VCaP (cell line): ENCODE data around the gene CSNK1G1.
"Not testable (repeated sequence)": the region's sequence is repeated elsewhere in the genome, so short reads cannot be mapped to it uniquely, and the experiment has no call there.

ENCODE experiments used
- H3K27ac ChIP-seq: fragments of 450-650 bp; 2 replicates; pipeline ENCODE4 v1.5.1; 2017
- CTCF ChIP-seq: fragments of 450-650 bp; conservative IDR thresholded peaks from 2 replicates; pipeline ENCODE4 v1.5.1; 2017; ENCODE audit warnings: mild to moderate bottlenecking, moderate library complexity

CSNK1G1 gene

DNA sequence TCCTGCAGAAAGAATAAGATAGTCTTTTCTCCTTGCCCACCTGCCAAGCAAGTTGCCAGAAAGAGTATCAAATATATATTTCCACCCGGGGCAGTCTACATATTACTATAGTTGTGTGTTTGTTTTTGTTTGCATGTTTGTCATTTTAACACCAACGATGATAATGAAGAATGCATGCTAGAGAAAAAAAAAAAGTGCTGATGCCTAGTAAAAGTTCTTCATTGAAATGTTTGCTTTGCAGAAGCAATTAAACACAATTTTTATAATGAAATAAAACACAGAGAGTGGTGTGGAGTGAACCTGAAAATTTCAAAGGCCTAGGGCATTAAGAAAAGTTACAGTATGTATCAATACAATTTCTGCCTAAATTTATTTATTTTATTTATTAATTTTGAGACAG lies 27.8 kb upstream of the CSNK1G1 start:
- no peak for TF ChIP-seq CTCF

GRCh38 chr15:64381000-64381751 lies 25.2 kb upstream of the CSNK1G1 start, which contains the start of gene PCLAF:
TSS of gene PCLAF (minus strand) at chr15:64381441. CDS start at chr15:64381371, 70 bp downstream.
- TF ChIP-seq CTCF, result no peak
- H3K27ac ChIP-seq, result peak within 1 kb of the TSS; percentile 58; the same call in 1 of the 2 replicates

More for the DNA sequence above, 27.8 kb upstream of the CSNK1G1 start:
- H3K27ac ChIP-seq, result no peak overlapping the region

DNA sequence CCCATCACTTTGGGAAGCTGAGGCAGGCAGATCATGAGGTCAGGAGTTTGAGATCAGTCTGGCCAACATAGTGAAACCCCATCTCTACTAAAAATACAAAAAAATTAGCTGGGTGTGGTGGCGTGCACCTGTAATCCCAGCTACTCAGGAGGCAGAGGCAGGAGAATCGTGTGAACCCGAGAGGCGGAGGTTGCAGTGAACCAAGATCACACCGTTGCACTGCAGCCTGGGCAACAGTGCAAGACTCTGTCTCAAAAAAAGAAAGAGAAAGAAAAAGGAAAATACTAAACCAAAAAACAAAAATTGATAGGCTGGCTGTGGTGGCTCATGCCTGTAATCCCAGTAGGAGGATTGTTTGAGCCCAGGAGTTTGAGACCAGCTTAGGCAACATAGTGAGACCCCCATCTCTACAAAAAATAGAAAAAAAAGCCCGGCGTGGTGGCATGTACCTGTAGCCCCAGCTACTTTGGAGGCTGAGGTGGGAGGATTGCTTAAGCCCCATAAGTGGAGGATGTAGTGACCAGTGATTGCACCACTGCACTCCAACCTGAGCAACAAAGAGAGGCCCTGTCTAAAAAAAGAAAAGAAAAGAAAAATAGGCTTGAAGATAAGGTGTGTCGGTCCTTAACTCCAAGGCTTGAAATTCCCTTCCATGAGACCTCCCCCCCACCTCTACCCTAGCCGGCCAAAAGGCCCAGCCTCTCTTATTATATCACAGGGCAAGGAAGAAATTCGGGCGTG lies 24.3 kb upstream of the CSNK1G1 start:
- peak overlapping the region; percentile 58; the same call in 1 of the 2 replicates for H3K27ac ChIP-seq

GRCh38 chr15:64379216-64379960 lies 23.4 kb upstream of the CSNK1G1 start:
- TF ChIP-seq CTCF, result no peak
- H3K27ac ChIP-seq, result no peak overlapping the region

GRCh38 chr15:64373360-64373759 lies 17.4 kb upstream of the CSNK1G1 start:
- no peak for TF ChIP-seq CTCF
- no peak overlapping the region for H3K27ac ChIP-seq

DNA sequence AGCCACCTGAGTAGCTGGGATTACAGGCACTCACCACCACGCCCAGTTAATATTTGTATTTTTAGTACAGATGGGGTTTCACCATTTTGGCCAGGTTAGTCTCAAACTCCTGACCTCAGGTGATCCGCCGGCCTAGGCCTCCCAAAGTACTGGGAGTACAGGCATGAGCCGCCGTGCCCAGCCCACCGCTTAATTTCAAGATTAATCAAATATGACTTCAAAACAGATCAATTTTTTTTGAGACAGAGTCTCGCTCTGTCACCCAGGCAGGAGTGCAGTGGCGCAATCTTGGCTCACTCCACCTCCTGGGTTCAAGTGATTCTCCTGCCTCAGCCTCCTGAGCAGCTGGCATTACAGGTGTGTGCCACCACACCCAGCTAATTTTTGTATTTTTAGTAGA lies 15.4 kb upstream of the CSNK1G1 start:
- H3K27ac ChIP-seq, result not testable (repeated sequence)

- TF ChIP-seq CTCF, result no peak
- no peak overlapping the region for H3K27ac ChIP-seq
Observed at GRCh38 chr15:64369078-64369607, 13.2 kb upstream of the CSNK1G1 start.

DNA sequence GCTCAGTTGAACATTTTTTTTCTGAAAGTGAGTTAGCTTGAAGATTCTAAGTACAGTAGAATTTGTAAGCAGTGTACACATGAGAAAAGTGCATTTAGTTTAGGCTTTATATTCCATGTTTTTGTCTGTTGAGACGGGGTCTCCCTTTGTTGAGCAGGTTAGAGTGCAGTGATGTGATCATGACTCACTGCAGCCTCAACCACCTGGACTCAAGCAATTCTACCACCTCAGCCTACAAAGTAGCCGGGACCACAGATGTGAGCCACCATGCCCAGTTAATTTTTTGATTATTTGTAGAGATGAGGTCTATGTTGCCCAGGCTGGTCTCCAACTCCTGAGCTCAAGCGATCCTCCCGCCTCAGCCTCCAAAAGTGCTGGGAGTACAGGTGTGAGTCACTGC lies 5.3 kb upstream of the CSNK1G1 start:
- H3K27ac ChIP-seq, result no peak overlapping the region
- TF ChIP-seq CTCF, result no peak
